Superior temporal gyrus (tissue), 1 donor: ENCODE measurements around the gene RXFP1.
"Not testable (repeated sequence)": the region's sequence is repeated elsewhere in the genome, so short reads cannot be mapped to it uniquely, and the experiment has no call there.

Experiments
- DNase-seq: peaks from one replicate; pipeline ENCODE4 v3.0.0-alpha.2; 2016; ENCODE audit errors: extremely low spot score

RXFP1 gene

GRCh38 chr4:158613046-158613445 is 91.4 kb downstream of the RXFP1 start:
- no peak for DNase-seq

DNA sequence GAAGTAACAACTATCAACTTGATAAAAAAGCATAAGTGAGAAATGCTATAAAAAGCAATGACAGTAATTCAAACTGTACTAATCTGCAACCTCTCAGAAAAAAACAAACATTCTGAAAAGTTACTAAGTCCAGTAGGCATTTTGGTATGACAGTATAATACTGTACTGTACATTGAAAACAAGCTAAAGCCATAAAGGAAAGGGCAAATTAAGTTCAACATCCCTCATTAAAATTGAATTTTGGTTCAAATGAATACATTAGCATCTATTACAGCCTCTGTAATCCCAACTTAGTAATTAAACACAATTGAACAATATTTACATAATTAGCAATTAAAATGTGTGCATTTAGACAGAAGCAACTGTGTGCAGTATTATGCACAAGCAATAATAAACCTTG is 96.3 kb downstream of the RXFP1 start:
- DNase-seq, result no peak

- DNase-seq, result no peak
Observed at GRCh38 chr4:158621729-158622128, 100.0 kb downstream of the RXFP1 start.

DNA sequence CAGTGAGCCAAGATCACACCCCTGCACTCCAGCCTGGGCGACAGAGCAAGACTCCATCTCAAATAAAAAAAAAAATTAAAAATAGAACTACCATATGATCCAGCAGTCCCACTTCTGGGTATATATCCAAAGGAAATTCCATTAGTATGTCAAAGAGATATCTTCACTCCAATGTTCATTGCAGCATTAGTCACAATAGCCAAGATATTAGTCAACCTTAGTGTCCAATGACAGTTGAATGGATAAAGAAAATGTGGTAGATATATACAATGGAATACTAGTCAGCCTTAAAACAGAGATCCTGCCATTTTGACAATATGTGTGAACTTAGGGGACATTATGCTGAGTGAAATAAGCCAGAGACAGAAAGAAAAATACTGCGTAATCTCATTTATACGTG is 100.6 kb downstream of the RXFP1 start:
- no peak for DNase-seq

GRCh38 chr4:158624889-158625478 is 103.3 kb downstream of the RXFP1 start:
- DNase-seq, result peak; percentile 83

DNA sequence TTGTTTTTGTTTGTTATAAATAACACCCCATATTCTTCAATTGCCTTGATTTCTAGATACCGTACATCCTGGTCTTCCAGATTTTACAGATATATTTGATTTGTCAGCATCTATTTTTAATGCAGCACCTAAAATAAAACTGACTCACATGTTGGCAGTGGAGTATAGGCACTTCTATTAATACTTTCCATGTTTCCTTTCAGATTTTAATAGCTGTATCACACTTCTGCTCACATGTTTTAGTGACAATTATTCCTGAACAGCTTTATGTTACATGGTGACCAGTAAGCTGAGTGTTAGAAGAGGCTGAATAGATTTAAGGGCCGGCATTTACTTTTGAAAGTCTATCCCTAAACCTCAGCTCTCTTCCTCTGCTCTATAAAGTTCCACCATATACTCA is 103.9 kb downstream of the RXFP1 start:
- peak; percentile 61 for DNase-seq

GRCh38 chr4:158630893-158631292 is 109.2 kb downstream of the RXFP1 start:
- DNase-seq, result no peak

GRCh38 chr4:158636619-158637018 is 114.9 kb downstream of the RXFP1 start:
- DNase-seq, result no peak

GRCh38 chr4:158644356-158644755 is 122.7 kb downstream of the RXFP1 start:
- no peak for DNase-seq

- no peak for DNase-seq
Observed at GRCh38 chr4:158644760-158645159, 123.1 kb downstream of the RXFP1 start.

DNA sequence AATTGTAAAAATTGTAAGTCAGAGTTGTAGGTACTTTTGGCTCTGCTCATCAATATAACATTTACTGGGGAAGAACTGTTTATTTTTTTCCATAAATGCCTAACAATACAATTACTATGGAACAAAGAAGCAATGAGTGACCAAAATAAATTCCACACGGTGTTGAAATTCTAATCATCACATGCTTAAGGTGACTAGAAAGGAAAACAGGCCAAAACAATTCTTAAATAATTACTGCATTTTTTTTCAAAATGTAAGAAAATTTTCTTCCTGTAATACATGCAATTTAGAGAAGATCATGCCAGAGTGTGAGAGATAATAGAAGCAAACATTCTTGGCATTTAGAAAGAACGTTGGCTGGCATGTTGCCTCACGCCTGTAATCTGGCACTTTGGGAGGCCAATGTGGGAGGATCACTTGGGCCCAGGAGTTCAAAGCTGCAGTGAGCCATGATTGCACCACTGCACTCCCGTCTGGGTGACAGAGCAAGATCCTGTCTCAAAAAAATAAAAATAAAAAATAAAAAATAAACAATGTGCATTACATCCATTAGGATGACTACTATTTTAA is 127.5 kb downstream of the RXFP1 start:
- no peak for DNase-seq

DNA sequence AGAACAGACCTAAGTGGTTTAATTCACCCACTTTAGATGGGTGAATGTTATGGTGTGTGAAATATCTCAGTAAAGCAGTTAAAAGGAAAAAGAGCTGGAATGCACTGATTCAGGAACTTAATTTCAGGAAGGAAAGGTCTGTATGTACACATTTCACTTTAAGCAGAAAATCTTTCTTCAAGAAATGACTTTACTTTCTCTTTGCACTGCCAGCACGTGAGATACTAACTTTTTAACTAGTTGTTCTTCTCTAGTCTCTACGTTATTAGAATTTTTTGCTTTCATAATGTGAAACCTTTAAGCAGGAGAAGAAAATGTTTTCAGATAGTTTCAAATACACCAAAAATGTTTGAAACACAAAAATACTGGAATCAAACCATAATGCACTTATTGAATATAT is 131.2 kb downstream of the RXFP1 start:
- DNase-seq, result peak; percentile 14

GRCh38 chr4:158656439-158656838 is 134.8 kb downstream of the RXFP1 start:
- DNase-seq, result peak; percentile 3

DNA sequence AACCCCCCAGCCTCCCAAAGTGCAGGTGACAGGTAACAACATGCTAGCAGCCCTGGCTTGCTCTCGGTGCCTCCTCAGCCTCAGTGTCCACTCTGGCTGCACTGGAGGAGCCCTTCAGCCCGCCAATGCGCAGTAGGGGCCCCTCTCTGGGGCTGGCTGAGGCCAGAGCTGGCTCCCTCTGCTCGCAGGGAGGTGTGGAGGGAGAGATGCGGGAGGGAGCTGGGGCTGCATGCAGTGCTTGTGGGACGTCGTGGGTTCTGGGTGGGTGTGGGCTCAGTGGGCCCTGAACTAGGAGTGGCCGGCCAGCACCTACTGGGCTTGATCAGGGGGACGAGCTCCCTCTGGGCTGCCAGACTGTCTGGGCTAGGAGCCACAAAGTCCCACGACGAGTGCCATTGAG is 135.6 kb downstream of the RXFP1 start:
- DNase-seq, result no peak

GRCh38 chr4:158663255-158663654 is 141.6 kb downstream of the RXFP1 start:
- not testable (repeated sequence) for DNase-seq

- not testable (repeated sequence) for DNase-seq
Observed at GRCh38 chr4:158663707-158664625, 142.3 kb downstream of the RXFP1 start.

DNA sequence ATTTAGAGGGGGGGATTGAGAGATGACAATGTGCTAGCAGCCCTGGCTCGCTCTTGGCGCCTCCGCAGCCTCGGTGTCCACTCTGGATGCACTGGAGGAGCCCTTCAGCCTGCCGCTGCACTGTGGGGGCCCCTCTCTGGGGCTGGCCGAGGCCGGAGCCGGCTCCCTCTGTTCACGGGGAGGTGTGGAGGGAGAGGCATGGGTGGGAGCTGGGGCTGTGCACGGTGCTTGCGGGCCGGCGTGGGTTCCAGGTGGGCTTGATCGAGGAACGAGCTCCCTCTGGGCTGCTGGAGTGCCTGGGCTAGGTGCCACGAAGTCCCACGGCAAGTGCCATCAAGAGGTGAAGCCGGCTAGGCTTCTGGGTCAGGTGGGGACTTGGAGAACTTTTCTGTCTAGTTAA is 143.1 kb downstream of the RXFP1 start:
- no peak for DNase-seq

GRCh38 chr4:158666892-158667291 is 145.2 kb downstream of the RXFP1 start:
- DNase-seq, result no peak

DNA sequence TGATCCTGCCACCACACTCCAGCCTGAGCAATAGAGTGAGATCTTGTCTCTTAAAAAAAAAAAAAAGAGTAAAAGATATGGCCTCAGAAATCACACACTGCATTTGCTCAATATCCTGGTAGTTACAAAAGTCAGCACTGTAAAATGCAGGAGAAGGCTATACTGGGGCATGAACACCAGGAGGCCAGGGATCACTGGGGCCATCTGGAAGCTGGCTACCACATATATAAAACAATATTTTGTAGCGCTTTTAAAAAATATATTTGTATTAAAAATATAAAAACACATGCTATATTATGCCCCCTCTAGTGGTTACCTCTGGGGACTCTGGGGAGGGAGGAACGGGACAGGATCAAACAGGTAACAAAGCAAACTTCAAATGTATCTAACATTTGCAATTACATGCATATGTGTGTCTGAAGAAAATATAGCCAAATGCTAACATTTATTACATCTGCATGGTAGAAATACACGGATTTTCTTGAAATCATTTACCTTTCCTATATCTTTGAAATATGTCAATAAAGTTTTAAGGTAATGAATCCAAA is 146.0 kb downstream of the RXFP1 start:
- no peak for DNase-seq

DNA sequence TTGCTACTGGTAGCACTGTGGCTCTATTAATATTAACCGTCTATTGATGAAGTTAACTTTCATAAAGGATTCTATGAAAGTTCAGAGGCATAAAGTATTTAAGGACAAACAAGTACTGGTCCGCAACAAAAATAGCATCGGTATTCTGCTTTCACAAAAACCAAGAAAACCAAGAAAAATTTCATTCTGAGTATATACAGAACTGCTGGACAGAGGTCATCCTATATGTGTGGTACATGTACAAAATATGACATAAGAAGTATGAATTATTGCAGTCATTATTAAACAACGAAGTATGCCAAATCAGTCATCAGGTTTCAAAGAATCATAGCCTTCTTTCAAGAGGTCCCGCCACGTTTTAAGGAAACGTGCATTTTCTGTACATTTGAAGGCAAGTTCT is 147.6 kb downstream of the RXFP1 start:
- DNase-seq, result peak; percentile 9

DNA sequence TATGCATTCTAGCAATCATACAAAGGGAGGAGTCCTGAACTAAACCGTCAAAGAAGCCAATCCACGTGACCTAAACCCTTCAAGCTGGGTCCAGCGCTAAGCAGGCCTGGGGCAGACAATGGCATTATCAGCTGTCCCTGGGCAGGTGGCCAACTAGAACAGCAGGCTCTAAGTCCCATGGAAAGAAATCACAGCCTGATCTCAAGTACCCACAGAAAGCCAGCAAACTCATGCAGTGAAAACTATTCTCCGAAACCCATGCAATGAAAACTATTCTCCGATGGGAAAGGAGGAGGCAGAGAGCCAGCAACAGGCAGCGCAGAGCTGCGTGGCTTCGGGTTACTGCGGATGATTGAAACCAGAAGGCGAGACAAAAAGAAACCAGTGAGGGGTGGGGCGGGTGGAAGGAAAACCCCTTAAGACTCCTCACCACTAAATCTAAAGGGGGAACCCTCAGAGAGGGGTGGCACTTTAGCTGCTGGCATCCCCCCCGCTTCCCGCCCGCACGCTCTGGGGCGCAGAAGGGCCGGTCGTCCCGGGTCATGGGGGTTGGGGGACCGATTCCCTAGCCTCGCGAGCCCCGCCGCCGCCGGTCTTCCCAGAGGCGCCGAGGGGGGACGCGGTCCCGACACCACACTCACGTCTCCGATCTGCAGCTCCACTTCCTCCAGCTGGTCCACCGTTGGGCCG is 149.4 kb downstream of the RXFP1 start:
- peak; percentile 77 for DNase-seq

DNA sequence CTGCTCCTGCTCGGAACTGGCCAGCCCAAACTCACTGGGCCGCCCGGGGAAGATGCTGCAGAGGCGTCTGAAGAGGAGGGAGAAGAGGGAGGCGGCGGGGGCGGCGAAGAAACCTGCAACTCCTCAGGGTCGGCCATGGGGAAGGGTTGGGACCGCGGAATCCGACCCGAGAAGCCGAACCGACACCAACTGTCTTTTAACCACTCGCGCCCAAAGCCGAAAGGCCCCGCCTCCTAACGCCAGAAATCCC is 149.9 kb downstream of the RXFP1 start, which contains the start of gene C4orf46:
TSS of gene C4orf46 (minus strand) at position 223 of the 250 bp plus-strand sequence. CDS start at position 137, 86 bp downstream.
- no peak for DNase-seq
